ENCODE measurements around the gene ARR3. TPM values are rescaled to one million over a fixed set of nuclear protein-coding genes. Genes with fewer than 3 reads are reported as not detected.
"Not testable (repeated sequence)": the region's sequence is repeated elsewhere in the genome, so short reads cannot be mapped to it uniquely, and the experiment has no call there.

The ARR3 gene
- total RNA-seq, 1 experiment from 2014 or later, result not detected

GRCh38 chrX:70264784-70265183 is 3.4 kb upstream of the ARR3 start:
- no peak for DNase-seq (ENCODE audit: low spot score)
- CTCF ChIA-PET, result no interaction called here
- TF ChIP-seq ELF4 (CRISPR knock-in tag; IDR thresholded peaks at IDR 0.05; ENCODE audit: low read depth) (no peak), TP53 (CRISPR knock-in tag; IDR thresholded peaks at IDR 0.05) (no peak), NFYB (CRISPR knock-in tag; conservative IDR thresholded peaks at IDR 0.05; ENCODE audit: low read depth) (no peak), MXD4 (CRISPR knock-in tag; IDR thresholded peaks at IDR 0.05; ENCODE audit: borderline replicate concordance) (no peak), EMX1 (CRISPR knock-in tag; IDR thresholded peaks at IDR 0.05) (no peak), ZBTB21 (CRISPR knock-in tag; IDR thresholded peaks at IDR 0.05; ENCODE audit: borderline replicate concordance) (no peak), SOX15 (CRISPR knock-in tag; IDR thresholded peaks at IDR 0.05) (no peak), MYBL2 (CRISPR knock-in tag; IDR thresholded peaks at IDR 0.05) (no peak), ESRRA (CRISPR knock-in tag; IDR thresholded peaks at IDR 0.05; ENCODE audit: borderline replicate concordance) (no peak), ZNF671 (CRISPR knock-in tag; IDR thresholded peaks at IDR 0.05) (no peak), ZNF138 (CRISPR knock-in tag; conservative IDR thresholded peaks at IDR 0.05) (no peak), GRHL2 (CRISPR knock-in tag; IDR thresholded peaks at IDR 0.05; ENCODE audit: insufficient replicate concordance, severe bottlenecking) (no peak), ZNF416 (CRISPR knock-in tag; IDR thresholded peaks at IDR 0.05) (no peak), MLX (CRISPR knock-in tag; IDR thresholded peaks at IDR 0.05) (no peak)
- TF ChIP-seq, protein P1, sequence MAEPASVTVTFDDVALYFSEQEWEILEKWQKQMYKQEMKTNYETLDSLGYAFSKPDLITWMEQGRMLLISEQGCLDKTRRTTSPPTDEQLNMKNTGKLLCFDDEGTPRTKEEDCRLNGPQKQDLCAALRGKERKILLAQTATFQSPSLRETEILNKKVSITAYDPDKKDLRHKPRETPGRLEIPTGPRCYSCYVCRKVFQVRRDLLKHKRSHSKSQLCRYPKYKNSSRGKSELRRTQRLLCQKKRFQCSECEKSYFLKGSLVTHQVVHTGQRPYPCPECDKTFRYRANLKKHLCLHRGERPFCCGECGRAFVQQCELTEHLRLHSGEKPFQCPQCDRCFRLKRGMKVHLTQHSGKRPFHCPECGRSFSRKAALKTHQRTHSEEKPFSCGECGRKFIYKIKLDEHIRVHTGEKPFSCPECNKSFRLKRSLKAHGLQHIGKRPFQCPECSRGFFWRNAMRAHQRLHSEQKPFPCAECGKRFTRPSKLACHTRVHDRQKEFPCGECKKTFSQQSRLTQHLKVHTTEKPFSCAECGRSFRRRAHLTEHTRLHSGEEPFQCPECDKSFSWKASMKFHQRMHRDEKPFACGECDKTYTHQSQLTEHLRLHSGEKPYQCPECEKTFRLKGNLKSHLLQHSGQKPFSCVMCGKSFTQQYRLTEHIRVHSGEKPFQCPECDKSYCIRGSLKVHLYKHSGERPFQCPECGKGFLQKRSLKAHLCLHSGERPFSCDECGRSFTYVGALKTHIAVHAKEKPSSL (CRISPR knock-in tag; conservative IDR thresholded peaks at IDR 0.05), result no peak
- TF ChIP-seq, protein P2, sequence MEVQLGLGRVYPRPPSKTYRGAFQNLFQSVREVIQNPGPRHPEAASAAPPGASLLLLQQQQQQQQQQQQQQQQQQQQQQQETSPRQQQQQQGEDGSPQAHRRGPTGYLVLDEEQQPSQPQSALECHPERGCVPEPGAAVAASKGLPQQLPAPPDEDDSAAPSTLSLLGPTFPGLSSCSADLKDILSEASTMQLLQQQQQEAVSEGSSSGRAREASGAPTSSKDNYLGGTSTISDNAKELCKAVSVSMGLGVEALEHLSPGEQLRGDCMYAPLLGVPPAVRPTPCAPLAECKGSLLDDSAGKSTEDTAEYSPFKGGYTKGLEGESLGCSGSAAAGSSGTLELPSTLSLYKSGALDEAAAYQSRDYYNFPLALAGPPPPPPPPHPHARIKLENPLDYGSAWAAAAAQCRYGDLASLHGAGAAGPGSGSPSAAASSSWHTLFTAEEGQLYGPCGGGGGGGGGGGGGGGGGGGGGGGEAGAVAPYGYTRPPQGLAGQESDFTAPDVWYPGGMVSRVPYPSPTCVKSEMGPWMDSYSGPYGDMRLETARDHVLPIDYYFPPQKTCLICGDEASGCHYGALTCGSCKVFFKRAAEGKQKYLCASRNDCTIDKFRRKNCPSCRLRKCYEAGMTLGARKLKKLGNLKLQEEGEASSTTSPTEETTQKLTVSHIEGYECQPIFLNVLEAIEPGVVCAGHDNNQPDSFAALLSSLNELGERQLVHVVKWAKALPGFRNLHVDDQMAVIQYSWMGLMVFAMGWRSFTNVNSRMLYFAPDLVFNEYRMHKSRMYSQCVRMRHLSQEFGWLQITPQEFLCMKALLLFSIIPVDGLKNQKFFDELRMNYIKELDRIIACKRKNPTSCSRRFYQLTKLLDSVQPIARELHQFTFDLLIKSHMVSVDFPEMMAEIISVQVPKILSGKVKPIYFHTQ (CRISPR knock-in tag; IDR thresholded peaks at IDR 0.05), result no peak
- no peaks in the 10 kb centered on the region for H3K27me3 Mint-ChIP-seq (ENCODE audit: low read depth)
- peaks cover 10% of the 10 kb centered on the region; the same call in 1 of the 2 replicates for H3K4me1 Mint-ChIP-seq
- ATAC-seq, result no peak
- peaks cover 6% of the 10 kb centered on the region; the same call in 1 of the 2 replicates for H3K9me3 Mint-ChIP-seq
- no peaks in the 10 kb centered on the region for H3K36me3 Mint-ChIP-seq
- POLR2A ChIA-PET, result no interaction called here
- no peak overlapping the region for H3K4me3 Mint-ChIP-seq
- H3K27ac Mint-ChIP-seq, result no peak overlapping the region

DNA sequence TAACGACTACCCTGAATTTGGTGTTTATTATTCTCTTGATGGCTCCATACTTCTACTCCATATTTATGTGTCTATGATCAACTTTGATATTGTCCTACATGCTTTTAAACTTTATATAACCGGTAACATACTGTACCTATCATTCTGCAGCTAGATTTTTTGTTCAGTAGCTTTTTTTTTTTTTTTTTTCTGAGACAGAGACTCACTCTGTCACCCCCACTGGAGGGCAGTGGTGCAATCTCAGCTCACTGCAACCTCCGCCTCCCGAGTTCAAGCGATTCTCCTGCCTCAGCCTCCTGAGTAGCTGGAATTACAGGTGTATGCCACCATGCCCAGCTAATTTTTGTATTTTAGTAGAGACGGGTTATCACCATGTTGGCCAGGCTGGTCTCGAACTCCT is 5.9 kb downstream of the ARR3 start:
- not testable (repeated sequence) for H3K4me1 Mint-ChIP-seq; H3K36me3 Mint-ChIP-seq; H3K9me3 Mint-ChIP-seq; DNase-seq (ENCODE audit: low spot score); H3K27ac Mint-ChIP-seq; H3K27me3 Mint-ChIP-seq (ENCODE audit: low read depth); ATAC-seq; H3K4me3 Mint-ChIP-seq
- CTCF ChIA-PET, result interaction anchor here (0.6 to 2.4 kb wide), 10 partner anchors 11 to 1906 kb away, joined by 3 to 14 read pairs (median 4); partner anchors contain the start of genes GDPD2, IGBP1, KIF4A and PDZD11
- POLR2A ChIA-PET, result interaction anchor here (0.6 kb wide), 2 partner anchors 11 to 235 kb away, joined by 5 to 6 read pairs; no protein-coding TSS in a partner anchor

DNA sequence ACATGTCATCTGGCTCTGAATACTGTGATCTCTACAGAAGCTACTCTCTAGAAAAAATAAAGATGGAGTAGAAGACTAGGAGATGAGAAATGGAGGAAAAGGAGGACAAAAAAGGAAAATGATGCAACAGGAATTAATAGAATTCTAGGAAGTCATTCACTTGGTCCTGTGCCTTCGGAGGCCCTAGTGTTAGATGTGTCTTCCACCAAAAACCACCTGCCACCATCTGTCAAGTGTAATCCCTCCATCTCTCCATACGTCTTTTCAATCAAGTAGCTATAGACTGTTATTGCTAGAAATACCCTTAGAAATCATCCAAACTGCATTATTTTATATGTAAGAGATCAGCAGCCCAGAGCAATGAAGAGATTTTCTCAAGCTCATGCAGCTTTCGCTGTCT is 10.9 kb downstream of the ARR3 start:
- TF ChIP-seq MXD4 (CRISPR knock-in tag; IDR thresholded peaks at IDR 0.05; ENCODE audit: borderline replicate concordance), result no peak
- TF ChIP-seq TEAD4 (CRISPR knock-in tag; IDR thresholded peaks at IDR 0.05), result no peak
- TF ChIP-seq, protein P1 (CRISPR knock-in tag; conservative IDR thresholded peaks at IDR 0.05), result no peak
- TF ChIP-seq, protein P3, sequence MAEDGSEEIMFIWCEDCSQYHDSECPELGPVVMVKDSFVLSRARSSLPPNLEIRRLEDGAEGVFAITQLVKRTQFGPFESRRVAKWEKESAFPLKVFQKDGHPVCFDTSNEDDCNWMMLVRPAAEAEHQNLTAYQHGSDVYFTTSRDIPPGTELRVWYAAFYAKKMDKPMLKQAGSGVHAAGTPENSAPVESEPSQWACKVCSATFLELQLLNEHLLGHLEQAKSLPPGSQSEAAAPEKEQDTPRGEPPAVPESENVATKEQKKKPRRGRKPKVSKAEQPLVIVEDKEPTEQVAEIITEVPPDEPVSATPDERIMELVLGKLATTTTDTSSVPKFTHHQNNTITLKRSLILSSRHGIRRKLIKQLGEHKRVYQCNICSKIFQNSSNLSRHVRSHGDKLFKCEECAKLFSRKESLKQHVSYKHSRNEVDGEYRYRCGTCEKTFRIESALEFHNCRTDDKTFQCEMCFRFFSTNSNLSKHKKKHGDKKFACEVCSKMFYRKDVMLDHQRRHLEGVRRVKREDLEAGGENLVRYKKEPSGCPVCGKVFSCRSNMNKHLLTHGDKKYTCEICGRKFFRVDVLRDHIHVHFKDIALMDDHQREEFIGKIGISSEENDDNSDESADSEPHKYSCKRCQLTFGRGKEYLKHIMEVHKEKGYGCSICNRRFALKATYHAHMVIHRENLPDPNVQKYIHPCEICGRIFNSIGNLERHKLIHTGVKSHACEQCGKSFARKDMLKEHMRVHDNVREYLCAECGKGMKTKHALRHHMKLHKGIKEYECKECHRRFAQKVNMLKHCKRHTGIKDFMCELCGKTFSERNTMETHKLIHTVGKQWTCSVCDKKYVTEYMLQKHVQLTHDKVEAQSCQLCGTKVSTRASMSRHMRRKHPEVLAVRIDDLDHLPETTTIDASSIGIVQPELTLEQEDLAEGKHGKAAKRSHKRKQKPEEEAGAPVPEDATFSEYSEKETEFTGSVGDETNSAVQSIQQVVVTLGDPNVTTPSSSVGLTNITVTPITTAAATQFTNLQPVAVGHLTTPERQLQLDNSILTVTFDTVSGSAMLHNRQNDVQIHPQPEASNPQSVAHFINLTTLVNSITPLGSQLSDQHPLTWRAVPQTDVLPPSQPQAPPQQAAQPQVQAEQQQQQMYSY (CRISPR knock-in tag; IDR thresholded peaks at IDR 0.05), result no peak
- TF ChIP-seq SMAD4 (CRISPR knock-in tag; IDR thresholded peaks at IDR 0.05), result no peak
- CTCF ChIA-PET, result no interaction called here
- ATAC-seq (no peak), DNase-seq (ENCODE audit: low spot score) (no peak)
- Mint-ChIP-seq H3K9me3 (no peaks in the 10 kb centered on the region), H3K4me1 (no peaks in the 10 kb centered on the region), H3K4me3 (no peak overlapping the region), H3K27ac (no peak overlapping the region), H3K36me3 (no peaks in the 10 kb centered on the region), H3K27me3 (ENCODE audit: low read depth) (peaks cover 6% of the 10 kb centered on the region)
- POLR2A ChIA-PET, result no interaction called here

Data from WTC11 (cell line).